Peyer's patch (tissue), 4 donors: Measurements from ENCODE around the gene VWC2L. TPM values are rescaled to one million over a fixed set of nuclear protein-coding genes. Genes with fewer than 3 reads are reported as not detected.

Experiments used
- DNase-seq, 3 donors: peaks; one replicate each; pipeline ENCODE4 v3.0.0-alpha.2; 2017 to 2019
- H3K27ac ChIP-seq, 4 donors: fragments of 200-600 bp; sonication (generic); one replicate each; pipeline ENCODE4 v1.5.1; 2016 to 2019
- H3K27me3 ChIP-seq, 2 donors: fragments of 200-600 bp; sonication (generic); one replicate each; pipeline ENCODE4 v1.5.1; 2019
- H3K36me3 ChIP-seq, 3 donors: fragments of 200-600 bp; sonication (generic); one replicate each; pipeline ENCODE4 v1.5.1; 2016 to 2019
- H3K4me1 ChIP-seq, 4 donors: fragments of 200-600 bp; sonication (generic); one replicate each; pipeline ENCODE4 v1.5.1; 2016 to 2019
- H3K4me3 ChIP-seq, 4 donors: fragments of 200-600 bp; sonication (generic); 1 replicate in 3 of 4; 2 replicates in 1 of 4; pipeline ENCODE4 v1.5.1; 2016 to 2019; ENCODE audit warnings: mild to moderate bottlenecking in 1 of 4
- H3K9me3 ChIP-seq, 4 donors: fragments of 200-600 bp; sonication (generic); one replicate each; pipeline ENCODE4 v1.5.1; 2016 to 2019; ENCODE audit warnings: mild to moderate bottlenecking in 1 of 4
- POLR2A ChIP-seq, 2 donors: fragments of 450-650 bp; IDR thresholded peaks; one replicate each; pipeline ENCODE4 v1.5.1; 2017; ENCODE audit warnings: antibody characterized with exemption in 2 of 2, mild to moderate bottlenecking in 2 of 2, moderate library complexity in 2 of 2
- total RNA-seq, 4 donors: library from RNA; depleted of rRNA; stranded (reverse); fragments of >200 nt; gene quantifications; one replicate each; pipeline ENCODE4 v1.1.0, GENCODE V29; 2016
- TF ChIP-seq, protein P1 (sequence below), 6 experiments: fragments of 450-650 bp in 4 of 6; fragments of 200-600 bp in 2 of 6; sonication (generic) in 1 of 6; IDR thresholded peaks; one replicate each; pipeline ENCODE4 v1.5.1; 2017 to 2019; ENCODE audit warnings: antibody characterized with exemption in 6 of 6, mild to moderate bottlenecking in 3 of 6, moderate library complexity in 1 of 6

The VWC2L gene
- total RNA-seq, 4 donors from 2014 or later: not detected

DNA sequence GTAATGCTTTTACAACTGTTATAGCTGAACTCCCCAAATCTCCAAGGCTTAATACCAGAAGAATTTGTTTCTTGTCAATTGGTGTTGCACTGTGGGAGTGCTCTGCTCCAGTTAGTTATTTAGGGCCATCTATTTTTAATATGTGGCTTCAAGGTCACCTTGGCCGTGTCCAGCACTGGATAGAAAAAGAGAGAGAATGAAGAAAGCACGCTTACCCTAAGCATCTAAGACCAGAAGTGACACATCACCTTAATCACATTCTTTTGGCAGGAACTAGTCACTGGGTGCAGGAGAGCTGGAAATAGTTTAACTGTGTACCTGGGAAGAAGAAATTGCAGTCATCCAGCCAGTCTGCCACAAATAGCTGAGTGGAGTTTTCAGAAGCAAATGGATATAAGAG is 78.8 kb downstream of the VWC2L start:
- Histone ChIP-seq H3K4me3 (no peak overlapping the region), H3K27ac (no peak overlapping the region), H3K4me1 (no peaks in the 10 kb centered on the region), H3K27me3 (no peaks in the 10 kb centered on the region), H3K9me3 (no peaks in the 10 kb centered on the region), H3K36me3 (no peaks in the 10 kb centered on the region)
- no peak for DNase-seq
- TF ChIP-seq POLR2A (IDR thresholded peaks at IDR 0.05): no peak
- TF ChIP-seq, protein P1, sequence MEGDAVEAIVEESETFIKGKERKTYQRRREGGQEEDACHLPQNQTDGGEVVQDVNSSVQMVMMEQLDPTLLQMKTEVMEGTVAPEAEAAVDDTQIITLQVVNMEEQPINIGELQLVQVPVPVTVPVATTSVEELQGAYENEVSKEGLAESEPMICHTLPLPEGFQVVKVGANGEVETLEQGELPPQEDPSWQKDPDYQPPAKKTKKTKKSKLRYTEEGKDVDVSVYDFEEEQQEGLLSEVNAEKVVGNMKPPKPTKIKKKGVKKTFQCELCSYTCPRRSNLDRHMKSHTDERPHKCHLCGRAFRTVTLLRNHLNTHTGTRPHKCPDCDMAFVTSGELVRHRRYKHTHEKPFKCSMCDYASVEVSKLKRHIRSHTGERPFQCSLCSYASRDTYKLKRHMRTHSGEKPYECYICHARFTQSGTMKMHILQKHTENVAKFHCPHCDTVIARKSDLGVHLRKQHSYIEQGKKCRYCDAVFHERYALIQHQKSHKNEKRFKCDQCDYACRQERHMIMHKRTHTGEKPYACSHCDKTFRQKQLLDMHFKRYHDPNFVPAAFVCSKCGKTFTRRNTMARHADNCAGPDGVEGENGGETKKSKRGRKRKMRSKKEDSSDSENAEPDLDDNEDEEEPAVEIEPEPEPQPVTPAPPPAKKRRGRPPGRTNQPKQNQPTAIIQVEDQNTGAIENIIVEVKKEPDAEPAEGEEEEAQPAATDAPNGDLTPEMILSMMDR (IDR thresholded peaks at IDR 0.05): no peak

GRCh38 chr2:214492152-214492551 is 81.3 kb downstream of the VWC2L start:
- Histone ChIP-seq H3K27ac (no peak overlapping the region), H3K4me1 (no peaks in the 10 kb centered on the region), H3K36me3 (no peaks in the 10 kb centered on the region), H3K27me3 (no peaks in the 10 kb centered on the region), H3K4me3 (no peak overlapping the region), H3K9me3 (no peaks in the 10 kb centered on the region)
- TF ChIP-seq, protein P1 (IDR thresholded peaks at IDR 0.05): no peak
- TF ChIP-seq POLR2A (IDR thresholded peaks at IDR 0.05): no peak
- DNase-seq: no peak

- H3K9me3 ChIP-seq: no peaks in the 10 kb centered on the region
- no peaks in the 10 kb centered on the region for H3K4me1 ChIP-seq
- H3K27ac ChIP-seq: no peak overlapping the region
- H3K36me3 ChIP-seq: no peaks in the 10 kb centered on the region
- no peak for DNase-seq
- no peaks in the 10 kb centered on the region for H3K27me3 ChIP-seq
- no peak for TF ChIP-seq POLR2A (IDR thresholded peaks at IDR 0.05)
- TF ChIP-seq, protein P1 (IDR thresholded peaks at IDR 0.05): no peak
- H3K4me3 ChIP-seq: no peak overlapping the region
These were observed 81.8 kb downstream of the VWC2L start for GRCh38 chr2:214492608-214493007.

GRCh38 chr2:214497489-214497888 is 86.6 kb downstream of the VWC2L start:
- H3K27ac ChIP-seq: no peak overlapping the region
- no peaks in the 10 kb centered on the region for H3K4me1 ChIP-seq
- H3K9me3 ChIP-seq: no peaks in the 10 kb centered on the region
- TF ChIP-seq, protein P1 (IDR thresholded peaks at IDR 0.05): no peak
- TF ChIP-seq POLR2A (IDR thresholded peaks at IDR 0.05): no peak
- no peak for DNase-seq
- no peaks in the 10 kb centered on the region for H3K36me3 ChIP-seq
- no peak overlapping the region for H3K4me3 ChIP-seq
- H3K27me3 ChIP-seq: no peaks in the 10 kb centered on the region

DNA sequence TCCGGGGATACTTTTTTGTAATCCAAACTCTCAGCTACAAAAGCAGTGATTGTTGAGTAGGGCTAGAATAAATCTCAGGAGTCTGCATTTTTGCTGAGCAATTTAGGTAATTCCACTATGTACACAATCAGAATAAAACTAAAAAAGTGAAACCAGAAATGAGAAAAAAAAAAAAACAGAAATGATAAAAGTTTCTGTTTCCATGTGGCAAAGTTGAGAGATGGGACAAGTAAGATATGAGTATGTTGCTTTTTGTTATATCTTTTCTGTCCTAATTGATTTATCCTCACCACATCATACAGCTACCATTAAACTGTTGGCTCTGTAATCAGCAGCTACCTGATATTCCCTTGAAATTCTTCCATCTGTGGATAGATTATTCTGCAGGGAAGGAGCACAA is 92.7 kb downstream of the VWC2L start:
- H3K4me1 ChIP-seq: no peaks in the 10 kb centered on the region
- H3K4me3 ChIP-seq: no peak overlapping the region
- no peaks in the 10 kb centered on the region for H3K36me3 ChIP-seq
- no peak overlapping the region for H3K27ac ChIP-seq
- DNase-seq: no peak
- no peak for TF ChIP-seq POLR2A (IDR thresholded peaks at IDR 0.05)
- TF ChIP-seq, protein P1 (IDR thresholded peaks at IDR 0.05): no peak
- H3K9me3 ChIP-seq: no peaks in the 10 kb centered on the region
- H3K27me3 ChIP-seq: no peaks in the 10 kb centered on the region
